Endothelial cell (in vitro differentiated cells): ENCODE data around the gene BHMT2. TPM values are rescaled to one million over a fixed set of nuclear protein-coding genes. Genes with fewer than 3 reads are reported as not detected.
A peak's percentile ranks its signal among the peaks of the same experiment; 100 is the strongest.

Experiments
- DNase-seq: peaks from one replicate; pipeline ENCODE4 v3.0.0; 2021; ENCODE audit warnings: low spot score
- H3K27ac Mint-ChIP-seq: one replicate; pipeline ENCODE4 v1.8.0; 2021; ENCODE audit warnings: mixed read lengths, inconsistent platforms; ENCODE audit not compliant: unreplicated experiment
- H3K27me3 Mint-ChIP-seq: one replicate; pipeline ENCODE4 v1.8.0; 2021; ENCODE audit warnings: mild to moderate bottlenecking, moderate library complexity, mixed read lengths, inconsistent platforms; ENCODE audit not compliant: unreplicated experiment
- H3K36me3 Mint-ChIP-seq: one replicate; pipeline ENCODE4 v1.8.0; 2021; ENCODE audit warnings: mild to moderate bottlenecking, low read depth, mixed read lengths, inconsistent platforms; ENCODE audit not compliant: unreplicated experiment
- H3K4me1 Mint-ChIP-seq: one replicate; pipeline ENCODE4 v1.8.0; 2021; ENCODE audit warnings: mild to moderate bottlenecking, mixed read lengths, inconsistent platforms; ENCODE audit not compliant: unreplicated experiment
- H3K4me3 Mint-ChIP-seq: one replicate; pipeline ENCODE4 v1.8.0; 2021; ENCODE audit warnings: mild to moderate bottlenecking, mixed read lengths, inconsistent platforms; ENCODE audit not compliant: unreplicated experiment
- H3K9me3 Mint-ChIP-seq: one replicate; pipeline ENCODE4 v1.8.0; 2021; ENCODE audit warnings: mixed read lengths, inconsistent platforms; ENCODE audit not compliant: unreplicated experiment
- CTCF ChIP-seq: fragments of 200-600 bp; sonication (generic); IDR thresholded peaks from one replicate; pipeline ENCODE4 v1.5.0; 2021; ENCODE audit warnings: antibody characterized with exemption; ENCODE audit not compliant: unreplicated experiment
- total RNA-seq: library from RNA; stranded (reverse); fragmentation: NEBNext Ultra II Directional; extraction: Animal tissue kit (Norgen Biotek cat#: 25700); gene quantifications from one replicate; pipeline ENCODE4 v1.2.1, GENCODE V29; 2021; ENCODE audit not compliant: unreplicated experiment

Gene BHMT2
- total RNA-seq, 1 donor from 2014 or later = not detected

GRCh38 chr5:79086116-79086515, 16.5 kb downstream of the BHMT2 start:
- H3K4me3 Mint-ChIP-seq = no peak overlapping the region
- no peak for TF ChIP-seq CTCF
- H3K36me3 Mint-ChIP-seq = no peaks in the 10 kb centered on the region
- no peaks in the 10 kb centered on the region for H3K27me3 Mint-ChIP-seq
- H3K4me1 Mint-ChIP-seq = no peaks in the 10 kb centered on the region
- no peaks in the 10 kb centered on the region for H3K9me3 Mint-ChIP-seq
- H3K27ac Mint-ChIP-seq = no peak overlapping the region
- no peak for DNase-seq

- DNase-seq = no peak
- H3K27ac Mint-ChIP-seq = no peak overlapping the region
- H3K36me3 Mint-ChIP-seq = no peaks in the 10 kb centered on the region
- H3K27me3 Mint-ChIP-seq = no peaks in the 10 kb centered on the region
- H3K9me3 Mint-ChIP-seq = no peaks in the 10 kb centered on the region
- no peaks in the 10 kb centered on the region for H3K4me1 Mint-ChIP-seq
- TF ChIP-seq CTCF = no peak
- H3K4me3 Mint-ChIP-seq = no peak overlapping the region
Measured at GRCh38 chr5:79088507-79088906, 18.9 kb downstream of the BHMT2 start.

GRCh38 chr5:79091064-79091463, 21.5 kb downstream of the BHMT2 start:
- no peak for DNase-seq
- Mint-ChIP-seq H3K27ac (no peak overlapping the region), H3K4me3 (no peak overlapping the region), H3K27me3 (no peaks in the 10 kb centered on the region), H3K9me3 (no peaks in the 10 kb centered on the region), H3K36me3 (no peaks in the 10 kb centered on the region), H3K4me1 (no peaks in the 10 kb centered on the region)
- no peak for TF ChIP-seq CTCF

- Mint-ChIP-seq H3K36me3 (no peaks in the 10 kb centered on the region), H3K9me3 (no peaks in the 10 kb centered on the region), H3K27ac (no peak overlapping the region), H3K4me1 (no peaks in the 10 kb centered on the region), H3K4me3 (no peak overlapping the region), H3K27me3 (no peaks in the 10 kb centered on the region)
- TF ChIP-seq CTCF = no peak
- no peak for DNase-seq
Measured at GRCh38 chr5:79093762-79094161, 24.2 kb downstream of the BHMT2 start.

- TF ChIP-seq CTCF = peak; percentile 25
- no peak for DNase-seq
- H3K9me3 Mint-ChIP-seq = no peaks in the 10 kb centered on the region
- H3K36me3 Mint-ChIP-seq = peaks cover 6% of the 10 kb centered on the region
- no peak overlapping the region for H3K27ac Mint-ChIP-seq
- peaks cover 14% of the 10 kb centered on the region for H3K4me1 Mint-ChIP-seq
- H3K27me3 Mint-ChIP-seq = no peaks in the 10 kb centered on the region
- no peak overlapping the region for H3K4me3 Mint-ChIP-seq
Measured at GRCh38 chr5:79105868-79106267, 36.3 kb downstream of the BHMT2 start.
